GM23338 (cell line): ENCODE data around the gene PLK2. TPM values are rescaled to one million over a fixed set of nuclear protein-coding genes. Genes with fewer than 3 reads are reported as not detected.

Source experiments
- ATAC-seq: fragments of 200-7000 bp; cut with Tn5 transposase; 3 replicates; pipeline ENCODE4 v1.9.1; 2020
- DNase-seq: peaks from one replicate; pipeline ENCODE4 v3.0.0-alpha.2; 2015; ENCODE audit warnings: low spot score
- H2AFZ ChIP-seq: fragments of 200-600 bp; sonication (generic); 2 replicates; pipeline ENCODE4 v1.8.0; 2016; ENCODE audit warnings: antibody characterized with exemption, mild to moderate bottlenecking, moderate library complexity
- H3F3A ChIP-seq: fragments of 200-600 bp; sonication (generic); replicated peaks from 2 replicates; pipeline ENCODE4 v1.8.0; 2017; ENCODE audit warnings: antibody characterized with exemption, mixed run types, low read depth
- H3K27ac ChIP-seq: fragments of 200-600 bp; sonication (generic); 2 replicates; pipeline ENCODE4 v1.6.1; 2016; ENCODE audit warnings: low read depth
- H3K27me3 ChIP-seq: fragments of 200-600 bp; sonication (generic); 2 replicates; pipeline ENCODE4 v1.8.0; 2016; ENCODE audit warnings: mild to moderate bottlenecking, mixed run types, moderate library complexity; ENCODE audit not compliant: insufficient read depth
- H3K36me3 ChIP-seq: fragments of 200-600 bp; sonication (generic); 2 replicates; pipeline ENCODE4 v1.8.0; 2016; ENCODE audit warnings: mild to moderate bottlenecking; ENCODE audit not compliant: insufficient read depth
- H3K4me1 ChIP-seq: fragments of 200-600 bp; sonication (generic); 2 replicates; pipeline ENCODE4 v1.8.0; 2016; ENCODE audit warnings: mild to moderate bottlenecking, moderate library complexity; ENCODE audit not compliant: insufficient read depth
- H3K4me2 ChIP-seq: fragments of 200-600 bp; sonication (generic); 2 replicates; pipeline ENCODE4 v1.7.1; 2017; ENCODE audit warnings: mixed run types
- H3K4me3 ChIP-seq: fragments of 200-600 bp; sonication (generic); 2 replicates; pipeline ENCODE4 v1.6.1; 2016; ENCODE audit warnings: mixed run types
- H3K79me2 ChIP-seq: fragments of 200-600 bp; sonication (generic); replicated peaks from 2 replicates; pipeline ENCODE4 v1.8.0; 2017; ENCODE audit warnings: mild to moderate bottlenecking; ENCODE audit not compliant: insufficient read depth
- H3K9me2 ChIP-seq: fragments of 200-600 bp; sonication (generic); 2 replicates; pipeline ENCODE4 v1.8.0; 2017; ENCODE audit not compliant: insufficient read depth
- H4K20me1 ChIP-seq: fragments of 200-600 bp; sonication (generic); replicated peaks from 2 replicates; pipeline ENCODE4 v1.8.0; 2017; ENCODE audit warnings: mild to moderate bottlenecking; ENCODE audit not compliant: insufficient read depth
- H3K27ac Mint-ChIP-seq: 2 replicates; pipeline ENCODE4 v1.8.0; 2020; ENCODE audit warnings: inconsistent platforms, mild to moderate bottlenecking, moderate library complexity, mixed read lengths
- H3K27me3 Mint-ChIP-seq: 3 replicates; pipeline ENCODE4 v1.8.0; 2022; ENCODE audit warnings: low read depth, mild to moderate bottlenecking, moderate library complexity, mixed read lengths, inconsistent platforms; ENCODE audit not compliant: insufficient read depth, poor library complexity
- H3K36me3 Mint-ChIP-seq: 3 replicates; pipeline ENCODE4 v1.8.0; 2021; ENCODE audit warnings: low read depth, mild to moderate bottlenecking, inconsistent platforms, moderate library complexity, mixed read lengths
- H3K4me1 Mint-ChIP-seq: 3 replicates; pipeline ENCODE4 v1.8.0; 2020; ENCODE audit warnings: mild to moderate bottlenecking, inconsistent platforms, mixed read lengths
- H3K4me3 Mint-ChIP-seq: 3 replicates; pipeline ENCODE4 v1.8.0; 2021; ENCODE audit warnings: moderate library complexity, mild to moderate bottlenecking, inconsistent platforms, mixed read lengths
- H3K9me3 Mint-ChIP-seq: 3 replicates; pipeline ENCODE4 v1.8.0; 2020; ENCODE audit warnings: moderate library complexity, mild to moderate bottlenecking, inconsistent platforms, mixed read lengths
- CTCF ChIP-seq, 2 experiments: fragments of 200-600 bp in 1 of 2; sonication (generic) in 1 of 2; conservative IDR thresholded peaks; 2 replicates each; pipeline versions ENCODE4 v1.5.1 to v1.6.1; 2016 to 2017; ENCODE audit warnings: antibody characterized with exemption in 2 of 2, low read depth in 2 of 2, mild to moderate bottlenecking in 2 of 2, moderate library complexity in 1 of 2
- ETS1 ChIP-seq: IDR thresholded peaks from 2 replicates; pipeline ENCODE4 v1.6.1; 2016; ENCODE audit warnings: antibody characterized with exemption
- ZNF114 ChIP-seq: fragments of 250-450 bp; sonication (Bioruptor Pico); IDR thresholded peaks from 2 replicates; pipeline ENCODE4 v1.5.0; 2020; ENCODE audit warnings: mild to moderate bottlenecking, moderate library complexity
- ZNF462 ChIP-seq: fragments of 250-450 bp; sonication (Bioruptor Pico); IDR thresholded peaks from 2 replicates; pipeline ENCODE4 v1.5.0; 2020; ENCODE audit warnings: mild to moderate bottlenecking, moderate library complexity
- polyA plus RNA-seq: library from polyadenylated mRNA; unstranded; fragments of >200 nt; fragmentation: Nextera tagmentation; extraction: Ambion mirVana; gene quantifications from 2 replicates; pipeline ENCODE4 v1.2.1, GENCODE V29; 2016
- total RNA-seq: library from RNA; depleted of rRNA; stranded (reverse); fragments of >200 nt; shearing (Covaris generic); gene quantifications from 2 replicates; pipeline ENCODE4 v1.2.3, GENCODE V29; 2014

PLK2 gene
- total and polyA plus RNA-seq, 2 experiments from 2014 or later = 13.5 to 30.0 TPM

- Histone ChIP-seq H3K36me3 (no peaks in the 10 kb centered on the region), H3K4me2 (no peak overlapping the region), H3K27me3 (no peaks in the 10 kb centered on the region), H3K27ac (no peak overlapping the region), H3K4me1 (no peaks in the 10 kb centered on the region), H3K79me2 (no peaks in the 10 kb centered on the region), H2AFZ (no peak overlapping the region), H3F3A (no peaks in the 10 kb centered on the region), H3K4me3 (no peak overlapping the region), H4K20me1 (no peaks in the 10 kb centered on the region), H3K9me2 (no peaks in the 10 kb centered on the region)
- ATAC-seq (no peak), DNase-seq (no peak)
- Mint-ChIP-seq H3K27ac (no peak overlapping the region), H3K27me3 (peaks cover 3% of the 10 kb centered on the region), H3K4me3 (no peak overlapping the region), H3K36me3 (peaks cover 2% of the 10 kb centered on the region; the same call in 2 of the 3 replicates), H3K9me3 (peaks cover 3% of the 10 kb centered on the region; the same call in 2 of the 3 replicates), H3K4me1 (no peaks in the 10 kb centered on the region; the same call in 2 of the 3 replicates)
- TF ChIP-seq ZNF114 = no peak
Measured at GRCh38 chr5:58481066-58481676, 21.3 kb upstream of the PLK2 start.

- H3K27me3 Mint-ChIP-seq = peaks cover 3% of the 10 kb centered on the region
- no peak overlapping the region for H3K4me3 Mint-ChIP-seq
- H3K27ac Mint-ChIP-seq = no peak overlapping the region; the same call in 1 of the 2 replicates
- no peaks in the 10 kb centered on the region for H3F3A ChIP-seq
- H3K4me2 ChIP-seq = no peak overlapping the region
- H3K27ac ChIP-seq = no peak overlapping the region
- H3K36me3 Mint-ChIP-seq = peaks cover 28% of the 10 kb centered on the region
- peaks cover 29% of the 10 kb centered on the region for H3K9me3 Mint-ChIP-seq
- no peaks in the 10 kb centered on the region for H3K9me2 ChIP-seq
- H3K4me1 Mint-ChIP-seq = no peaks in the 10 kb centered on the region; the same call in 2 of the 3 replicates
- TF ChIP-seq ETS1 = no peak
- no peak for TF ChIP-seq ZNF462 (CRISPR knock-in tag)
- peak; percentile 51 to 61 for TF ChIP-seq CTCF (conservative IDR thresholded peaks at IDR 0.05; ENCODE audit: low read depth in 2 of 2)
- H3K4me3 ChIP-seq = no peak overlapping the region
- DNase-seq = peak; percentile 37
- H3K79me2 ChIP-seq = no peaks in the 10 kb centered on the region
- no peak for ATAC-seq
- no peaks in the 10 kb centered on the region; the same call in 1 of the 2 replicates for H3K36me3 ChIP-seq
- no peaks in the 10 kb centered on the region for H3K27me3 ChIP-seq
- H3K4me1 ChIP-seq = no peaks in the 10 kb centered on the region
- no peak overlapping the region for H2AFZ ChIP-seq
- no peaks in the 10 kb centered on the region for H4K20me1 ChIP-seq
Measured at GRCh38 chr5:58477760-58478376, 18.0 kb upstream of the PLK2 start.
